ENCODE measurements around the gene QSOX2.
A peak's percentile ranks its signal among the peaks of the same experiment; 100 is the strongest.

The QSOX2 gene

GRCh38 chr9:136226680-136227407 lies 18.8 kb downstream of the QSOX2 start:
- H3K4me3 ChIP-seq (ENCODE audit: low read depth, low read length) = no peak overlapping the region
- TF ChIP-seq CTCF (IDR thresholded peaks at IDR 0.05; ENCODE audit: low read depth, low read length) = no peak
- in situ Hi-C loops (cut with HindIII; ENCODE audit: low sequenced_read_pairs) = no loop called here
- no peak for DNase-seq (ENCODE audit: low read depth, low spot score)

- H3K4me3 ChIP-seq (ENCODE audit: low read depth, low read length) = no peak overlapping the region
- no peak for DNase-seq (ENCODE audit: low read depth, low spot score)
- TF ChIP-seq CTCF (IDR thresholded peaks at IDR 0.05; ENCODE audit: low read depth, low read length) = peak; percentile 96
- in situ Hi-C loops (cut with HindIII; ENCODE audit: low sequenced_read_pairs) = no loop called here
Measured at GRCh38 chr9:136225748-136226679, 19.6 kb downstream of the QSOX2 start.

GRCh38 chr9:136225366-136225747 lies 20.3 kb downstream of the QSOX2 start:
- no peak overlapping the region for H3K4me3 ChIP-seq (ENCODE audit: low read depth, low read length)
- DNase-seq (ENCODE audit: low read depth, low spot score) = no peak
- in situ Hi-C loops (cut with HindIII; ENCODE audit: low sequenced_read_pairs) = no loop called here
- no peak for TF ChIP-seq CTCF (IDR thresholded peaks at IDR 0.05; ENCODE audit: low read depth, low read length)

- TF ChIP-seq CTCF (IDR thresholded peaks at IDR 0.05; ENCODE audit: low read depth, low read length) = no peak
- in situ Hi-C loops (cut with HindIII; ENCODE audit: low sequenced_read_pairs) = no loop called here
- no peak overlapping the region for H3K4me3 ChIP-seq (ENCODE audit: low read depth, low read length)
- DNase-seq (ENCODE audit: low read depth, low spot score) = no peak
Measured at GRCh38 chr9:136223871-136224640, 21.6 kb downstream of the QSOX2 start.

- no peak for DNase-seq (ENCODE audit: low read depth, low spot score)
- no peak for TF ChIP-seq CTCF (IDR thresholded peaks at IDR 0.05; ENCODE audit: low read depth, low read length)
- in situ Hi-C loops (cut with HindIII; ENCODE audit: low sequenced_read_pairs) = no loop called here
- H3K4me3 ChIP-seq (ENCODE audit: low read depth, low read length) = no peak overlapping the region
Measured at GRCh38 chr9:136222906-136223285, 22.7 kb downstream of the QSOX2 start.

- no peak for TF ChIP-seq CTCF (IDR thresholded peaks at IDR 0.05; ENCODE audit: low read depth, low read length)
- DNase-seq (ENCODE audit: low read depth, low spot score) = no peak
- no peak overlapping the region for H3K4me3 ChIP-seq (ENCODE audit: low read depth, low read length)
- in situ Hi-C loops (cut with HindIII; ENCODE audit: low sequenced_read_pairs) = no loop called here
Measured at GRCh38 chr9:136222166-136222905, 23.3 kb downstream of the QSOX2 start.
